HPDE6-E6E7 (cell line): Measurements from ENCODE around the gene TNFRSF6B.

Experiments
- DNase-seq: peaks from one replicate; pipeline ENCODE4 v3.0.0; 2011; ENCODE audit warnings: missing footprints; ENCODE audit errors: extremely low spot score

TNFRSF6B gene

GRCh38 chr20:63686094-63686491 lies 10.4 kb upstream of the TNFRSF6B start:
- no peak for DNase-seq

- no peak for DNase-seq
Measured at GRCh38 chr20:63686492-63687321, 9.7 kb upstream of the TNFRSF6B start.

- DNase-seq, result no peak
Measured at GRCh38 chr20:63687419-63688178, 8.9 kb upstream of the TNFRSF6B start.

- DNase-seq, result no peak
Measured at GRCh38 chr20:63688228-63689045, 8.0 kb upstream of the TNFRSF6B start.

GRCh38 chr20:63689046-63690002 lies 7.1 kb upstream of the TNFRSF6B start:
- DNase-seq, result no peak

GRCh38 chr20:63690003-63690897 lies 6.2 kb upstream of the TNFRSF6B start:
- no peak for DNase-seq

GRCh38 chr20:63690898-63691710 lies 5.3 kb upstream of the TNFRSF6B start:
- no peak for DNase-seq

- DNase-seq, result no peak
Measured at GRCh38 chr20:63691711-63692435, 4.6 kb upstream of the TNFRSF6B start.

GRCh38 chr20:63692436-63693082 lies 3.9 kb upstream of the TNFRSF6B start:
- no peak for DNase-seq

GRCh38 chr20:63693083-63693732 lies 3.2 kb upstream of the TNFRSF6B start:
- no peak for DNase-seq

GRCh38 chr20:63693733-63694583 lies 2.5 kb upstream of the TNFRSF6B start:
- no peak for DNase-seq

- DNase-seq, result no peak
Measured at GRCh38 chr20:63694584-63695423, 1.6 kb upstream of the TNFRSF6B start.

GRCh38 chr20:63695424-63696305 lies 787 bp upstream of the TNFRSF6B start:
- no peak for DNase-seq

GRCh38 chr20:63696306-63696627 lies 185 bp upstream of the TNFRSF6B start:
- DNase-seq, result no peak
